GM10248 (cell line): ENCODE data around the gene BAIAP3.

ENCODE experiments used
- CTCF ChIA-PET: fragments of 300-600 bp; sonication (Branson Sonifier 250); formaldehyde crosslinking; extraction: SDS; loops from one replicate; lab custom pipeline; 2021; ENCODE audit warnings: antibody characterized with exemption; lab: Yijun Ruan, JAX
- POLR2A ChIA-PET: fragments of 350-650 bp; sonication (Branson Sonifier 250); formaldehyde crosslinking; extraction: SDS; loops from one replicate; lab custom pipeline; 2020; ENCODE audit warnings: antibody characterized with exemption; lab: Yijun Ruan, JAX
- DNase-seq: peaks from one replicate; pipeline ENCODE4 v3.0.0; 2012; ENCODE audit errors: extremely low spot score
- CTCF ChIP-seq: IDR thresholded peaks from 2 replicates; pipeline ENCODE4 v1.5.1; 2012; ENCODE audit warnings: mild to moderate bottlenecking, low read depth; ENCODE audit errors: extremely low read depth, missing control alignments, control extremely low read depth

Gene BAIAP3

GRCh38 chr16:1299868-1300203 is 33.6 kb upstream of the BAIAP3 start:
- TF ChIP-seq CTCF = no peak

GRCh38 chr16:1300664-1301476 is 32.6 kb upstream of the BAIAP3 start:
- DNase-seq = peak; percentile 88
- ChIA-PET POLR2A (no interaction called here), CTCF (interaction anchor here (0.8 to 3.8 kb wide), 9 partner anchors 8 to 111 kb away, joined by 3 to 13 read pairs (median 4); partner anchors contain the start of gene UBE2I)
- TF ChIP-seq CTCF = peak; percentile 93

More at GRCh38 chr16:1299868-1300203, 33.6 kb upstream of the BAIAP3 start:
- no peak for DNase-seq
- CTCF ChIA-PET = interaction anchor here (1.8 to 3.8 kb wide), 3 partner anchors 10 to 19 kb away, joined by 4 to 13 read pairs (median 7); no protein-coding TSS in a partner anchor
- POLR2A ChIA-PET = no interaction called here

- ChIA-PET POLR2A (no interaction called here), CTCF (interaction anchor here (0.8 to 3.8 kb wide), 9 partner anchors 8 to 110 kb away, joined by 3 to 13 read pairs (median 4); partner anchors contain the start of gene UBE2I)
- no peak for DNase-seq
- no peak for TF ChIP-seq CTCF
These were observed 31.9 kb upstream of the BAIAP3 start for GRCh38 chr16:1301562-1301961.

- no peak for DNase-seq
- TF ChIP-seq CTCF = no peak
- ChIA-PET CTCF (interaction anchor here (1.0 to 1.5 kb wide), 3 partner anchors 9 to 232 kb away, joined by 3 read pairs; no protein-coding TSS in a partner anchor), POLR2A (no interaction called here)
These were observed 27.6 kb upstream of the BAIAP3 start for GRCh38 chr16:1305823-1306222.

GRCh38 chr16:1306334-1306733 is 27.1 kb upstream of the BAIAP3 start:
- CTCF ChIA-PET = interaction anchor here (1.0 kb wide), 1 partner anchor 9 kb away, joined by 3 read pairs; no protein-coding TSS in a partner anchor
- no peak for TF ChIP-seq CTCF
- DNase-seq = no peak
- POLR2A ChIA-PET = no interaction called here

- DNase-seq = no peak
- TF ChIP-seq CTCF = no peak
- ChIA-PET CTCF (interaction anchor here (1.2 kb wide), 1 partner anchor 38 kb away, joined by 3 read pairs; no protein-coding TSS in a partner anchor), POLR2A (interaction anchor here (0.6 kb wide), 1 partner anchor 672 kb away, joined by 3 read pairs; no protein-coding TSS in a partner anchor)
These were observed 25.1 kb upstream of the BAIAP3 start for GRCh38 chr16:1308036-1308976.
